HTR-8/SVneo (cell line): ENCODE measurements around the gene SHB.

Source experiments
- DNase-seq: peaks from one replicate; pipeline ENCODE4 v3.0.0; 2011; ENCODE audit warnings: low spot score, mixed read lengths; ENCODE audit not compliant: insufficient read length
- FAIRE-seq: peaks from 2 replicates; lab custom pipeline; 2011; peaks lifted over from hg19 to GRCh38; lab: Jason Lieb, UNC

SHB gene

GRCh38 chr9:37944671-37945481, 124.2 kb downstream of the SHB start:
- peak; percentile 55 for FAIRE-seq
- peak; percentile 48 for DNase-seq

DNA sequence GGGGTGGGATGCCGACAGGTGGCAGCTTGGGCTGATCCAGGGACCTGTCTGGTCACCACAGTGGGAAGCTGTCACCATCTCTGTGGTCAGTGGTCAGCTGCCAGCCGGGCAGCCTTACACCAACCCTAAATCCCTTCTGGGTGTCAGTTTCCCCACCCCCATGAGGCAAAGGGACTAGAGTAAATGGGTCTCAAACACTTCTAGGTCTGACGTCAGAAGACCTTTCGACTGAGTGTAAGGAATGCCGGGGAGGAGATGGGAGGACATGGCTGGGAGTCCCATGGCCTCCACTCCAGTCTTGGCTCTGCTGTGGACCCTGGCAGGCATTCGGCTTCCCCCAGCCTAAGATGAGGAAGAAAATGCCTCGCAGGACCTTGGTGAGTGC, 124.8 kb downstream of the SHB start:
- no peak for DNase-seq
- no peak for FAIRE-seq

- DNase-seq = no peak
Observed at GRCh38 chr9:37943345-37944265, 125.4 kb downstream of the SHB start.

DNA sequence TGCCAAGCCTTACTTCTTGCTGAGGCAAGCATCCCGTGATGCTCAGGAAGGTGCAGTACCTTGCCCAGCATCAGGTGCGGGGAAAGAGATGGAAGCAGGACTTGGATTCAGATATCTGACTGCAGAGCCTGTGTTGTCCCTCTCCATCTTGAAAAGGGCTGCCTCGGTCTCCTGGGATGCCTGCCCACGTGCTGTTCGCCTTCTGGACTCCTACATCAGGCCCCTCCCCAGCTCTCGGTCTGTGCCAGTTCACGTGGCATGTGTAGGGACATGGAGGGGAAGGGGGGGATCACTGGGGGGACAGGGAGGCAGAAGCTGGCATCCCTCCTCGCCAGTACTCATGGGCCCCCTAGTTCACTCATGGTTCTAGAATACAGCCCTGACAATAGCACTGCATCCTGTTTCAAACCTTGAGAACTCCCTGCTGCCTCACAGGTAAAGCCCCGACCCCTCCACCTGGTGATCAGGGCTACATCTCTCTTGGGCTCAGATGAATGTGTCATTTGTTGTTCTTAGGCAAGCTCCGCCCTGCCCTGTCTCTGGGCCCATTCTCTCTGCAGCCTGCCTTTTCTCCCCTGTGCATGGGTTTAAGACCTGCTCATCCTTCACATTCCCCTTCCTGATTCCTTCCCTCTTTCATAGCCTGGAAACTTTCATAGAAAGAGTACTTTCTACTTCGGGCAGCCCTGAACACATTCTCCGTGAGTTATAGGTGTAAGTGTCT, 126.2 kb downstream of the SHB start:
- FAIRE-seq = no peak
- no peak for DNase-seq

More at GRCh38 chr9:37943345-37944265, 125.4 kb downstream of the SHB start:
- no peak for FAIRE-seq

GRCh38 chr9:37941253-37941652, 127.8 kb downstream of the SHB start:
- no peak for DNase-seq
- no peak for FAIRE-seq

DNA sequence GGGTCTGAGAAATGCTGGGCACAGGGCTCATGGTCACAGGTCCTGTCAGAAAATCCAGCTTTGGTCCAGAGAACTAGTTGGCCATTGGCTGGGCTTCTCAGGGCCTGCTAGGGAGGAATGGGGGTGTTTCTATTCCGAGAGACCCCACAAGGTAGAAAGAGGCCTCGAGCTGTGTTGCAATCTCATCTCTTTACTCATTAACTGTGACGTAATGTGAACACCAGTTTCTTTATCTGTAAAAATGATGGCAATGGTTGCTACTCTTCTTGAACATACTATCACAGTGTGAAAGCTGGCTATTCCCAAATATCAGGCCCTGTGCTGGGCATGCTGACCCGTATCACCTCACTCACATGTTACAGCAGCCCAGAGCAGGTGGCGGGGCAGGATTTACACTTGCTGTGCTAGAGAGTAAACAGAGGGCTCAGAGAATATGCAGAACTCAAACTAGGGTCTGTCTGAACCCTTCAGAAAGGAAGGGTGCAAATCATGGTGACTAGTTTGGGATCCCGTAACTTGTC, 129.4 kb downstream of the SHB start:
- DNase-seq (no peak), FAIRE-seq (no peak)

DNA sequence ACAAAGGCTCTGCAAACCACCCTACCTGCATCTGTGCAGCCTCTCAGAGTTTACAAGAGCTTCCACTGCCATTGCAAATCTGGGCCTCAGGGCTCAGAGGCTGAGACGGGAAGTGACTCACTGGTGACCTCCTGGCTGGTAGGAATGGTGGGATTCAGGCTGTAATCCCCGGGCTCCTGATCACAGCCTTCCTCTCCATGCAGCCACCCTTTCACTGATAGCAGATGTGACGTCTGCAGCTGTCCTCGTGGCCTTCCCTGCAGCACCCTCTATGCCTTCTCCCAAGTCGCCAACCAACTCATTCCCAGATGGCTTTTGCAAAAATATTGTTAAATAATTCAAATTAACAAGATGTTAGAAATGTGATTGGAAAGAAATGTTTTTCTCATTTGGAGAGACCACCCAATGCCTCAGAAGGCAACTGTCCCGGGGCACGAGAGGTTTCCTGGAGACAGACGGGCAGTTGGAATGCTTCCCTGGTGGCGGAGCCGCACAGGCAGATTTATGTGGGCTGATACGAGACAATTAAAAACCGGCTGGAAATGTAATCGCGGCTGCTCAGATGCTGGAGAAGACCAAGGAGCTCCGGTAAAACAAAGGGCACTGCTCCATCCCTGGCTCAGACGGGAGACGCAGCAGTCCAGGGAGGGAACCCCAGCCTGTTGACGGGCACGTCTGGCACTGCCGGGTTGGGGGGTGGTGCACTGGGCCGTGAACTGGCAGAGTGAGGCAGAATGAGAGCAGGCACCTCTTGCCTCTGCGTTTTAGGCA, 130.7 kb downstream of the SHB start:
- peak; percentile 67 for DNase-seq
- no peak for FAIRE-seq

DNA sequence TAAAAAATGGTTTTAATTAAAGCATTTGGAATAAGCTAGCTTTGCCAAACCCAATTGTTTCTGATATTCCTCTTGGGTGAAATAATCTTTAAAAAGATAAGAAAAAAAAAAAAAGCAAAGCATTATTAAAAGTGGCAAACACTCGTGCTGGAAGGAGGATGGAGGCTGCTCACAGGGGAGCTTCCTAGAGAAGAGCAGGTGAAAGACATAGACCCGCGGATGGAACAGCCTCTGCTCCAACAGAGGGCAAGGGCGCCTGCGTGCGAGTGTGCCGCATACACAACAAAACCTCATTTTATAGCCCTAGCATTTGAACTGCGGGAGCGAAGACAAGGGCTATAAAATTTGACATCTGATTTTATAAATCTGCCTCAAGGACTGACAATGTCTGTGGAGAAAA, 131.7 kb downstream of the SHB start:
- FAIRE-seq = no peak
- DNase-seq = no peak

DNA sequence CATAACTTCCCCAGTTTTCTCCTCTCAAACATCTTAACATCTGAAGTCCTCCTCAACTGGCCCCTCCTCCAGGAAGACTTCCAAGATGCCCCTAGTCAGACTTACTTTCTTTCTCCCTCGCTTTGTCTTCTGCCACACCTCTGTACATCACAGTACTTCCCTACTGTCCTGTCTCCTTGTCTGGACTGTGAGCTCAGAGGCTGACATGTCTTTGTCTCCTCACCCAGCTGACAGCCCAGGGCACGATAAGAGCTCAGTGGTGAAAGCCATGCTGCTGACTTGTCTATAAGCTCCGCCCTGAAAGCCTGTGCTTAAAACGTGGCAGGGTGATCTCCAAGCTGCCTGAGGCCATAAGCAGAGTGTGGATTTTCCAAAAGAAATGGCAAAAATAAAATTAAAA, 132.1 kb downstream of the SHB start:
- DNase-seq = no peak
- FAIRE-seq = no peak

DNA sequence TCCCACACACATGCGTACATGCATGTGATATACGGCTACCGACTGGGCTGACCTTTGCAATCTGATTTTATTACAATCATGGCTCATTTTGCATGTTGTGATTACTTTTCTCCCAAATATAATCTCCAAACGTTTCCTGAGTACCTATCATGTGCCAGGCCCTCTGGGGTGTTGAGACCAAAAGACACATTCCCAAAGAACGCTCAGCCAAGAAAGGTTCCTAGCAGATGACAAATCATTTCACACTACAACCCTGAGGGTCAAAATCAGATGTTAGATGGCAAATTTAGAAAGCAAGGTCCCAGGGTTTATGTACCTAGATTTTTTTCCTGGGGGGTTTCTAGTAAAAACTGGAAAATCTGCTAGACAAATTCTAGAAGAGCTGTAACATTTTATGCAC, 132.7 kb downstream of the SHB start:
- DNase-seq = no peak
- no peak for FAIRE-seq

- DNase-seq (no peak), FAIRE-seq (no peak)
Observed at GRCh38 chr9:37935096-37935495, 133.9 kb downstream of the SHB start.

DNA sequence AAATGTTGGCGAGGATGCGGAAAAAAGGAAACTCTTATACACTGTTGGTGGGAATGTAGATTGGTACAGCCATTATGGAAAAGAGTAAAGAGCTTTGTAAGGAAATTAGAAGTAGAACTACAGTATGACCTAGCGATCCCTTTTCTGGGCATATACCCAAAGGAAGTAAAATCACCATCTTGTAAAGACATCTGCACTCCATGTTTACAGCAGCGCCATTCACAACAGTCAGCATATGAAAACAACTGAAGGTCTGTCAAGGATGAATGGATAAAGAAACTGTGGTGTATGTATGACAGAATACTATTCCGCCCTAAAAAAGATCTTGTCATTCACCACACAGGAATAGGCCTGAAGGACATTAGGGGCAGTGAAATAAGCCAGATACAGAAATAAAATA, 137.4 kb downstream of the SHB start:
- DNase-seq (no peak), FAIRE-seq (no peak)

- FAIRE-seq (no peak), DNase-seq (no peak)
Observed at GRCh38 chr9:37929441-37929895, 139.6 kb downstream of the SHB start.

DNA sequence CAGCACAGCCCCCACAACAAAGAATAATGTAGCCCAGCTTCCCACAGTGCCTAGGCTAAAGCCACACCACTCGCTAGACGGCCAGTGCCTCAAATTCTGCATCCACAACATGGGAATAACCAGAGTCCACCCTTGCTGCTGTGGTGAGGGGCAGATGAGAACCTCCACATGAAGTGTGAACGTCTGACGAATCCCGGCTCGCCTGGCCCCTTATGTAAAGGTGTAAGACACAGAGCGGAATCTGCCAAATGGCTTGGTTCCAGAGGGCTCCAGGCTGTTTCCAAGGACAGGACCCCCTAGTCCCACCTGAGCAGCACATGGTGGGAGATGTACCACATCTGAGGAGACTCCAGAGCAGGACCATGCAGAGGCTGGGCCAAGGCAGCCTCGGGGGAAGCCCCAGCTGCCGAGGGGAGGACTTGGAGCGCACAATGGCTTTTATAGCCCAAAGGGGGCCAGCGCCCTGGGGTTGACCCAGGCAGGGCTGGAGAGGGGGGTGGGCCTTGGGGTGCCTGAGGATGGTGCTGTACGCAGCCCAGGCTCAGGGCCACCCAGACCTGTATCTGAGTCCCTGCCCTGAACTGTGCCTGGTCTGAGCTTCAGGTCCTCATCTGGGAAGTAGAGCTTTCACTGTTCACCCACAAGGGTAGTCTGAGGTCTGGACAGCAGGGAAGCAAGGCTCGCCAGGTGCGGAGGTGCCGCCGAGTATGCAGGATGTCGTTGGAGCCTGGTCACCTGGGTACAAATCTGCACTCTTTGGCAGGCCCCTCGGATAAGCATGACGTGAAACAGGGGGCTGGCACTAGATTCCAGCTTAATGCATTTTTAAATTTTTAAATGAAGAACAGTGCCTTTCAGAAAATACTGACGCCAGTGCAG, 140.2 kb downstream of the SHB start:
- DNase-seq = no peak
- no peak for FAIRE-seq

DNA sequence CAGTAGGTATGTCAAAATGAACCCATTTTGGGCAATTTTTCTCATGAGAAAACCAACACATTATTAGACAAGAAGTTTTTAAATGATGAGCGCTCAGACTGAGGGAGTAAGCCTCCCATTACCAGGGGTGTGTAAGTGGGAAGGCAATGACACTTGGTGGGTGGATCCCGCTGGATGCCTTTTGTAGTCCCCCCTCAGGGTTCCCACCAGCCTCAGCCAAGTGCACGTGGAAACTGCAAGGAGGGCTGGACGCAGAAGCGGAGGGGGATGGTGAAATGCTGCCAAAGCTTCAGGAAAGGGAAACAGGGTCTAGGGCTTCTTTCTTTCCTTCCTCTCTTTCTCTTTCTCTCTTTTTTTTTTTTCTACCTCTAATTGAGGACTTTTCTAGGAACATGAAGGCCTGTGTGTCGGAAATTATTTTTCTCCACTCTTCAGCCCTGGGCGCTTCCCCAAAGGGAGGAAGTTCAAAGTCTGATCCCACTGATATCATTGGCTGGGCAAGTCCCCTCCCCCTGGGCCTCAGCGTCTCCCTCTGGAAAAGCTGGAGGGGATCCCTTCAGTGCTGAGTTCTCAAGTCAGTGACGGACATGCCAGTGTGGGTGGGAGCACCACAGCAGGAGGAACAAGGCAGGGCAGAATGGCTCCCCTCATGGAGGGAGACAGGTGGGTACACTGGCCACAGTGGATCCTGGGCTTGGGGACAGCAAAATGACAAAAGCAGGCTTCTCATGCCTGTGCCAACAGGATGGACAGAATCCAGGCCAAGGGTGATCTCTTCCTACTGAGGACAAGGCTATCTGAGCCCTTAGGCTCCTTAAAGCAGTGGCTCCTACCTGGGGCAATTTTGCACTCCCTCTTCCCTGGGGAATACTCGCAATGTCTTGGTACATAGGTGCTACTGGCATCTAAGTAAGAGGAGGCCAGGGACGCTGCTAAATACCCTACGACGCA, 141.2 kb downstream of the SHB start:
- DNase-seq = no peak
- FAIRE-seq = no peak

- DNase-seq (no peak), FAIRE-seq (no peak)
Observed at GRCh38 chr9:37927132-37927531, 141.9 kb downstream of the SHB start.

DNA sequence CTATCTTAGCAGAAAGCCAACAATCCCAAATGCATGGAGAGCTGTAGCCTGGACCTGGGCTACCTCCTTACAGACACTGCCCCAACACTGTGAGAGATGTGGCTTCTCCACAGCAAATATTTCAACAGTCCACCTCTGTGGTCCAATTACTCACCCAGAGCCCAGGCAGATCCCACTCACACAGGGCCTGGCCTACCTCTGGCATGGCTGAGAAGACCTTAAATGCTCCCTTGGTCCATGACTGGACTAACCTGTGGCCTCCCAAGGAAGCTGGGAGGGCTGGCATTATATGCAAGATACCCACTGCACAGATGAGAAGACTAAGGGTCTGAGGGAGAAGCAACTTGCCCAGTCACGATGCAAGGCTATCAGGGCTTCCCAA, 142.3 kb downstream of the SHB start:
- DNase-seq (no peak), FAIRE-seq (no peak)
